ENCODE measurements around the gene LCP1. TPM values are rescaled to one million over a fixed set of nuclear protein-coding genes. Genes with fewer than 3 reads are reported as not detected.

The LCP1 gene
- total and polyA plus RNA-seq, 4 donors: 6.2 to 76.5 (median 55.4) TPM

DNA sequence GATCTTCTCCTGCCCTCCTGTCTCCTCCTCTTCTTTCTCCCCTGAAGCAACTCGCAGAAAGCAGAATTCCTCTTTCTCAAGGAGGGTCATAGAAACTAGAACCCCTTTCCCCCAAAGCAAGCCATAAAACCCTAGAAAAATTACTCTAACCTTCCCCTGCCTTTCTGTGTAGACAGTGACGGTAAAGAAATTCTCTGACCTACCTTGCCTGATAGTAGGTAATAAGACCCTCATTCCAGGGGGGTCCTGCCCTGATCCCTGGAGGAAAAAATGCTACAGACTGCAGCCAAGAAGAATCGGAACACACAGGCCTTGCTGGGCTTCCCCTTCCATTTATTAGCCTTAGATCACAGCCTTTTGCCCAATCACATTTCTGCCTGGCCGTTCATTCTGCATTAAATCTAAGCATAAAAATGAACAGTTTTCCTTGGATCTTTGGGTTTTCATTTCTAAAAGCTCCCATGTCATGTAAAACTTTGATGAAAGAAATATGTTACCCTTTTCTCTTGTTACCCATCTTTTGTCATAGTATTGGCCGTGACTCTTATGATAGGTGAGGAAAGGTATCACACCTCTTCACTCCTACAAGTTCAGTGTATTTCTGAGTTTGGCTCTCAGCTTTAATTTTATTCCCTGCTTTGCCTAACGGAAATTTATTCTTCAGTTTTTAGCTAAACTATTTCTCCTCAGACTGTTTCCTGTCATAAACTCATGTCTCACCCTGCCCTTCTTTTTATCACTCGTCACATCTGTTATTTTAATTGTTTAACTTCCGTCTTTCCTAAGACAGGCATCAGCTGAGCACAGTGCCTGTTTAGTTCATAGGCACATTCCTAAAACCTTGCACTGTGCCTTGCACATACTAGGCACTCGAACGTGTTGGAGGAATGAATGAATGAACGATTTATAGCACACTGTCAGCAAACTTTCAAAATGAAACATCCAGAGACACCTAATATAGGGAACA, 56.7 kb downstream of the LCP1 start:
- Histone ChIP-seq H3K4me3 (ENCODE audit: low read length in 2 of 2) (no peak overlapping the region), H3K9me3 (ENCODE audit: control insufficient read depth, low read length) (no peaks in the 10 kb centered on the region), H3K4me1 (ENCODE audit: control insufficient read depth in 1 of 2, insufficient read depth in 2 of 2, low read length in 2 of 2) (no peaks in the 10 kb centered on the region), H3K27me3 (ENCODE audit: control insufficient read depth in 1 of 2, insufficient read depth in 2 of 2, low read length in 1 of 2) (no peaks in the 10 kb centered on the region), H3K27ac (ENCODE audit: low read depth in 1 of 2, low read length in 2 of 2) (no peak overlapping the region), H3K36me3 (ENCODE audit: control insufficient read depth in 1 of 2, insufficient read depth in 2 of 2, low read length in 1 of 2) (no peaks in the 10 kb centered on the region)
- DNase-seq (no peak), ATAC-seq (ENCODE audit: low FRiP score) (no peak)
- intact Hi-C loops (cut with DNase I): no loop called here
- 37 to 40% methylated on average over 11 of the region's 11 CpGs for WGBS, 2 donors

DNA sequence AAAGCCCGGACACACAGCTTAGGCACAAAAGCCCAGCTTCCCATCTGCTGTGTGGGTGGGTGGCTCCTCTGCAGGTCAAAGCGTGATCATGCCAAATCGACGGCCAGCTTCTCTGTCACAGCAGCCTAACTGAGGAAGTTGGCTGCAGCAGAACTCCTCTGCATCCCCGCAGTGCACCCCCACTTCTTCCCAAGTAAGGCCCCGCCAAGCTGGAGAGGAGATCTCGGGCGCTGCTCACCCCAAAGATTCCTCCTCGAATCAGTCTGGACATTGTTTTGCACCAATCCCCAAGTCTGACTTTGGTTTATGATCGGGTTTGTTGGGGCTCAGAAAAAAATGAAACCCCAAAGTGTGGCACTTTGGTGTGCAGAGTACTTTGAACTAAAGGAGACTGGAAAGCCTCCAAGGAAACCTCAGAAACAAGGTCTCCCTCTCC, 57.4 kb downstream of the LCP1 start:
- no peaks in the 10 kb centered on the region for H3K36me3 ChIP-seq (ENCODE audit: control insufficient read depth in 1 of 2, insufficient read depth in 2 of 2, low read length in 1 of 2)
- ATAC-seq (ENCODE audit: low FRiP score) (no peak), DNase-seq (peak in 1 of 2 donors; percentile 70)
- no peaks in the 10 kb centered on the region for H3K27me3 ChIP-seq (ENCODE audit: control insufficient read depth in 1 of 2, insufficient read depth in 2 of 2, low read length in 1 of 2)
- H3K4me1 ChIP-seq (ENCODE audit: control insufficient read depth in 1 of 2, insufficient read depth in 2 of 2, low read length in 2 of 2): no peaks in the 10 kb centered on the region
- intact Hi-C loops (cut with DNase I): no loop called here
- no peak overlapping the region for H3K27ac ChIP-seq (ENCODE audit: low read depth in 1 of 2, low read length in 2 of 2)
- no peaks in the 10 kb centered on the region for H3K9me3 ChIP-seq (ENCODE audit: control insufficient read depth, low read length)
- H3K4me3 ChIP-seq (ENCODE audit: low read length in 2 of 2): no peak overlapping the region
- WGBS, 2 donors: 83 to 88% methylated on average over 10 of the region's 10 CpGs

DNA sequence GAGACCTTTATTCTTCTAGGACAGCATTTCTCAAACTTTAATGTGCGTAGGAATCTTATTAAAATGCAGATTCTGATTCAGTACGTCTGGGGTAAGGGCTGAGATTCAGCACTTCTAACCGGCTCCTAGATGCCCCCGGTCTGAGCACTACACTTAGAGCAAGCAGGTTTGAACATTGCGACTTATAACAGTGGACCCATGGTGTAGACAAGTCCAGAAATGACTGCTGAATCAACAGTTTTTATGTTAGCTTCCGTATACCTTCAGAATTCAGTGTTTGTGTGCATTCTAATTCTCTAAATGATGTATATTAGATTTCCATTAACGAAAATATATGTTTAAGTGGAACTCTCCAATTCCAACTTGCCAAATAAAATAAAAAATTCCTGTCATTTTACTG, 59.7 kb downstream of the LCP1 start:
- WGBS, 2 donors: 81 to 83% methylated on average over 7 of the region's 7 CpGs
- no peaks in the 10 kb centered on the region for H3K27me3 ChIP-seq (ENCODE audit: control insufficient read depth in 1 of 2, insufficient read depth in 2 of 2, low read length in 1 of 2)
- intact Hi-C loops (cut with DNase I): no loop called here

DNA sequence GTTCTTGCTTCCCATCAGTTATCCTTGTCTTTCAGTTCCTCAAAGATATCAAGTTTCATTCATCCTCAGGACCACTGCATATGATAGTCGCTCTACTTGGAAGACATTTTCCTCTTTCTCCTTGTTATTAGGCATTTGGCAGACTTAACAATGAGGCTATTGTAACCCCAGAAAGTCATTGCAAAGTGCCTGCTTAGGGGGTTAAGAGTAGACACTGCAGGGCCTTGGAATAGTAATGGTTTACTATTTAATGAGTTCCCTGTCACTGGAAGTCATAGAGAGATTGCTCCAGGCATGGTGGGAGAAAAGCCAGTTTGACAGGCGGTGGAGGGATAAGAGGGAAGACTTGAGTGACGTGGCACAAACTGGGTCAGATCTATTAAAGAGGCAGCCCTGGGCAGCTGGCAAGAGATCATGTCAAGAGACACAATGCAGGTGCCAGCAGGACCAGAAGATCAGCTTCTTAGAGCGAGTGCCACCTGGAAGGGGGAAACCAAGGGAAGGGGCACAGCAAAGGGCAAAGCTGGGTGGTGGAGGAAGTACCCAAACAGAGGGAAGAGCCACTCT, 60.3 kb downstream of the LCP1 start:
- ATAC-seq (ENCODE audit: low FRiP score): no peak
- Histone ChIP-seq H3K4me3 (ENCODE audit: low read length in 2 of 2) (no peak overlapping the region), H3K36me3 (ENCODE audit: control insufficient read depth in 1 of 2, insufficient read depth in 2 of 2, low read length in 1 of 2) (no peaks in the 10 kb centered on the region), H3K27ac (ENCODE audit: low read depth in 1 of 2, low read length in 2 of 2) (no peak overlapping the region), H3K27me3 (ENCODE audit: control insufficient read depth in 1 of 2, insufficient read depth in 2 of 2, low read length in 1 of 2) (no peaks in the 10 kb centered on the region), H3K9me3 (ENCODE audit: control insufficient read depth, low read length) (no peaks in the 10 kb centered on the region), H3K4me1 (ENCODE audit: control insufficient read depth in 1 of 2, insufficient read depth in 2 of 2, low read length in 2 of 2) (no peaks in the 10 kb centered on the region)
- DNase-seq: no peak
- 65 to 70% methylated on average over 4 of the region's 4 CpGs for WGBS, 2 donors
- intact Hi-C loops (cut with DNase I): no loop called here

More for the DNA sequence above, 59.7 kb downstream of the LCP1 start:
- Histone ChIP-seq H3K36me3 (ENCODE audit: control insufficient read depth in 1 of 2, insufficient read depth in 2 of 2, low read length in 1 of 2) (no peaks in the 10 kb centered on the region), H3K27ac (ENCODE audit: low read depth in 1 of 2, low read length in 2 of 2) (no peak overlapping the region), H3K4me3 (ENCODE audit: low read length in 2 of 2) (no peak overlapping the region), H3K9me3 (ENCODE audit: control insufficient read depth, low read length) (no peaks in the 10 kb centered on the region), H3K4me1 (ENCODE audit: control insufficient read depth in 1 of 2, insufficient read depth in 2 of 2, low read length in 2 of 2) (no peaks in the 10 kb centered on the region)
- ATAC-seq (ENCODE audit: low FRiP score): no peak
- DNase-seq: no peak

DNA sequence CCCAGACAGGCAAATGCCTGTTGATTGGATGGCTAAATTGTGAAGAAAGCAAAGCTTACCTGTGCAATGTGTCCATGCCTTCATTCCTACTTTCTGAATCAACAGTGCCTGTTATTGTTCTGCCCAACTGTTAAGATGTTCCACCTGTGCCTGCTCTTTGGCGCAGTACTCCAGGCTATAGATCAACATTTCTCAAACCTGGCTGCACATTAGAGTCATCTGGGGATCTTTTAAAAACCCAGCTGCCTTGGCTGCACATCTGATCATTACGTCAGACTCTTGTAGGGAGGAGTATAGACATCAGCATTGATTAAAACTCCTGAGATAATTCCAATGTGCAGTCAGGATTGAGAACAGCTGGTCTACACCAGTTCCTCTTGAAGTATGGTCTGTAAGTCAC, 60.9 kb downstream of the LCP1 start:
- Histone ChIP-seq H3K36me3 (ENCODE audit: control insufficient read depth in 1 of 2, insufficient read depth in 2 of 2, low read length in 1 of 2) (no peaks in the 10 kb centered on the region), H3K27me3 (ENCODE audit: control insufficient read depth in 1 of 2, insufficient read depth in 2 of 2, low read length in 1 of 2) (no peaks in the 10 kb centered on the region), H3K27ac (ENCODE audit: low read depth in 1 of 2, low read length in 2 of 2) (no peak overlapping the region), H3K4me3 (ENCODE audit: low read length in 2 of 2) (no peak overlapping the region), H3K4me1 (ENCODE audit: control insufficient read depth in 1 of 2, insufficient read depth in 2 of 2, low read length in 2 of 2) (no peaks in the 10 kb centered on the region), H3K9me3 (ENCODE audit: control insufficient read depth, low read length) (no peaks in the 10 kb centered on the region)
- DNase-seq (no peak), ATAC-seq (ENCODE audit: low FRiP score) (no peak)
- intact Hi-C loops (cut with DNase I): no loop called here
- WGBS, 2 donors: 85 to 89% methylated on average over 2 of the region's 2 CpGs

DNA sequence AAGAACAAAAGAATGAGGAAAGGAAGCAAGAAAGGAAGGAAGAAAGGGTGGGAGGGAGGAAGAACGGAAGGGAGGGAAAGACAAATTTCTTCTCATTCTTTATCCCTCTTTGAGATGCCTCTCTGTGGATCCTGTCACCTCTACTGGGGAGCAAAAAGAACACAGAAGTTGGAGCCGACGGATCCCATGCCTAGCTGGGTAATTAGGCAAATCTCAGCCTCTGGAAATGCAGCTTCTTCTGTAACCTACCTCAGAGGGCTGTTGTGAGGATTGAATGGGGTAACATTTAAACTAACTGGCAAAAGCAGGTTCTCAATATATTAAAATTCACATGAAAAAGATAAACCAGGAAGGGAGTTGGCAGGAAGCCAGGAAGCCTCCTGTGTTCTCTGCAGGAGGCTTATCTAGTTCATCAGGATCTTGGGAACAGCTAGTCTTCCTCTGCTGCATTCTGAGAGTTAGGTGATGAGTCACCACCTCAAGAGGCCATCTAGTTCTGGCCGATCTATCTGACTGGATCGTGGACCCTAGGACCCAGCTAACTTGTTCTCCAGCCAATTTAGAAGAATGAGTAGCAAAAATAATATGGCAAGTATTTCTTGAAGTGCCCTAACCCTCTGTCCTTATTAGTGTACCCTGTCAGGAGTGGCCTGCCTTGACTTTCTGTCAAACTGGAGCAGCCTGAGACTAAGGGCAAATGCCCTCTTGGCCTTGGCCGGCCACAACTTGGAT, 61.9 kb downstream of the LCP1 start:
- no peak for DNase-seq
- intact Hi-C loops (cut with DNase I): no loop called here
- 64 to 66% methylated on average over 6 of the region's 6 CpGs for WGBS, 2 donors
- H3K4me3 ChIP-seq (ENCODE audit: low read length in 2 of 2): no peak overlapping the region
- no peak for ATAC-seq (ENCODE audit: low FRiP score)
- no peaks in the 10 kb centered on the region for H3K36me3 ChIP-seq (ENCODE audit: control insufficient read depth in 1 of 2, insufficient read depth in 2 of 2, low read length in 1 of 2)
- H3K9me3 ChIP-seq (ENCODE audit: control insufficient read depth, low read length): no peaks in the 10 kb centered on the region
- no peaks in the 10 kb centered on the region for H3K4me1 ChIP-seq (ENCODE audit: control insufficient read depth in 1 of 2, insufficient read depth in 2 of 2, low read length in 2 of 2)
- H3K27ac ChIP-seq (ENCODE audit: low read depth in 1 of 2, low read length in 2 of 2): no peak overlapping the region
- H3K27me3 ChIP-seq (ENCODE audit: control insufficient read depth in 1 of 2, insufficient read depth in 2 of 2, low read length in 1 of 2): no peaks in the 10 kb centered on the region

DNA sequence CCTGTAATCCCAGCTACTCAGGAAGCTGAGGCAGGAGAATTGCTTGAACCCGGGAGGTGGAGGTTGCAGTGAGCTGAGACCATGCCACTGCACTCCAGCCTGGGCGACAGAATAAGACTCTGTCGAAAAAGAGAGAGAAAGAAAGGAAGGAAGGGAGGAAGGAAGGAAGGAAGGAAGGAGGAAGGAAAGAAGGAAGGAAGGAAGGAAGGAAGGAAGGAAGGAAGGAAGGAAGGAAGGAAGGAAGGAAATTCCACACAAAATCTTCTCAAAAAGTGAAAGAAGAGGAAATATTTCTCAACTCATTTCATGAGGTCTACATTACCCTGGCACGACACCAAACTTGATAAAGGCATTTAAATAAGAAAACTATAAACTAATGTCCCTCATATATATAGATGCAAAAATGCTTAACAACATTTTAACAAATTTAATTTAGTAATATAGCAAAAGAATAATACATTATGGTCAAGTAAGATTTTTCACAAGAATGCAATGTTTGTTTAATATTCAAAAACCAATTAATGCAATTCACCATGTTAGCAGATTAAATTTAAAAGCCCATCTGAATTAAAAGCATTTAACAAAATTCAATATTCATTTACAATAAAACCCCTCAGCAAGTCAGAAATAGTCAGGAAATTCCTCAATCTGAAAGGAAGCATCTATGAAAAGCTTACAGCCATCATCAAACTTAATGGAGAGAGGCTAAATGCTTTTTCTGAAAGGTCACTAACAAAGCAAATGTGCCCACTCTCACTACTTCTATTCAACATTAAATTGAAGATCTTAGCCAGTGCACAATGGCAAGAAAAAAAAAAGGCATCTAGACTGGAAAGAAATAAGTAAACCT, 65.1 kb downstream of the LCP1 start:
- DNase-seq: no peak
- Histone ChIP-seq H3K9me3 (ENCODE audit: control insufficient read depth, low read length) (peaks cover 1% of the 10 kb centered on the region), H3K27ac (ENCODE audit: low read depth in 1 of 2, low read length in 2 of 2) (no peak overlapping the region), H3K27me3 (ENCODE audit: control insufficient read depth in 1 of 2, insufficient read depth in 2 of 2, low read length in 1 of 2) (no peaks in the 10 kb centered on the region), H3K4me3 (ENCODE audit: low read length in 2 of 2) (no peak overlapping the region), H3K36me3 (ENCODE audit: control insufficient read depth in 1 of 2, insufficient read depth in 2 of 2, low read length in 1 of 2) (no peaks in the 10 kb centered on the region), H3K4me1 (ENCODE audit: control insufficient read depth in 1 of 2, insufficient read depth in 2 of 2, low read length in 2 of 2) (no peaks in the 10 kb centered on the region)
- 92 to 93% methylated on average over 4 of the region's 4 CpGs for WGBS, 2 donors
- ATAC-seq (ENCODE audit: low FRiP score): no peak
- intact Hi-C loops (cut with DNase I): no loop called here

DNA sequence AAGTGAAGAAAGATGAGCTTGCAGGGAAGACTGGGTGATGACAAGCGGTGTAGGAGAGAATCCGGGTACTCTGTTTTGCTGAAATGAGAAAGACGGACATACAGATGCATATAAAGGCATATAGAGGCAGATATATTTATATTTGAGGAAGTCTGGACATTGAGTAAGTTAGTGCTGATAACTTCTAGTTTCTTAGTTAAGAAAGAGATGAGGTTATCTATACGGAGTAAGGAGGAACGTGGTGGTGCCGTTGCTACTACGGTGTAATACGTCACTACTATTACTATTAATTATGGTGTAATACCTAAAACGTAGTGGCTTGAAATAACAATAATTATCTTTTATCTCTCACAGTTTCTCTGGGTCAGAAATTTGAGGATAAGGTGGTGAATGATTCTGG, 67.4 kb downstream of the LCP1 start:
- intact Hi-C loops (cut with DNase I): no loop called here
- no peaks in the 10 kb centered on the region for H3K4me1 ChIP-seq (ENCODE audit: control insufficient read depth in 1 of 2, insufficient read depth in 2 of 2, low read length in 2 of 2)
- ATAC-seq (ENCODE audit: low FRiP score) (no peak), DNase-seq (no peak)
- H3K27ac ChIP-seq (ENCODE audit: low read depth in 1 of 2, low read length in 2 of 2): no peak overlapping the region
- WGBS, 2 donors: 83 to 86% methylated on average over 9 of the region's 9 CpGs
- H3K27me3 ChIP-seq (ENCODE audit: control insufficient read depth in 1 of 2, insufficient read depth in 2 of 2, low read length in 1 of 2): no peaks in the 10 kb centered on the region
- H3K36me3 ChIP-seq (ENCODE audit: control insufficient read depth in 1 of 2, insufficient read depth in 2 of 2, low read length in 1 of 2): no peaks in the 10 kb centered on the region
- H3K4me3 ChIP-seq (ENCODE audit: low read length in 2 of 2): no peak overlapping the region
- H3K9me3 ChIP-seq (ENCODE audit: control insufficient read depth, low read length): peaks cover 1% of the 10 kb centered on the region
